MM.1S (cell line): ENCODE measurements around the gene NTS.

ENCODE experiments used
- DNase-seq: peaks from one replicate; pipeline ENCODE4 v3.0.0-alpha.2; 2015
- H2AFZ ChIP-seq: fragments of 300-600 bp; sonication (generic); 2 replicates; pipeline ENCODE4 v1.6.0; 2016; ENCODE audit warnings: antibody characterized with exemption, low read length
- H3F3A ChIP-seq: fragments of 300-600 bp; sonication (generic); 2 replicates; pipeline ENCODE4 v1.6.1; 2016; ENCODE audit warnings: mild to moderate bottlenecking, antibody characterized with exemption, low read length, moderate library complexity, mixed read lengths; ENCODE audit not compliant: insufficient read depth
- H3K27ac ChIP-seq: fragments of 300-600 bp; sonication (generic); 2 replicates; pipeline ENCODE4 v1.5.1; 2016; ENCODE audit warnings: mild to moderate bottlenecking, low read length
- H3K27me3 ChIP-seq: fragments of 300-600 bp; sonication (generic); replicated peaks from 2 replicates; pipeline ENCODE4 v1.6.0; 2016; ENCODE audit warnings: low read length; ENCODE audit not compliant: insufficient read depth
- H3K36me3 ChIP-seq: fragments of 300-600 bp; sonication (generic); replicated peaks from 2 replicates; pipeline ENCODE4 v1.6.1; 2016; ENCODE audit warnings: mild to moderate bottlenecking, low read length, mixed read lengths; ENCODE audit not compliant: insufficient read depth
- H3K4me1 ChIP-seq: fragments of 300-600 bp; sonication (generic); 2 replicates; pipeline ENCODE4 v1.6.1; 2016; ENCODE audit warnings: low read length, mixed read lengths
- H3K4me2 ChIP-seq: fragments of 300-600 bp; sonication (generic); 2 replicates; pipeline ENCODE4 v1.6.0; 2016; ENCODE audit warnings: low read depth, low read length
- H3K4me3 ChIP-seq: fragments of 300-600 bp; sonication (generic); 2 replicates; pipeline ENCODE4 v1.5.1; 2016; ENCODE audit warnings: low read length, mixed read lengths
- H3K79me2 ChIP-seq: fragments of 300-600 bp; sonication (generic); 2 replicates; pipeline ENCODE4 v1.6.1; 2016; ENCODE audit warnings: mixed run types, low read length, mixed read lengths
- H3K9ac ChIP-seq: fragments of 300-600 bp; sonication (generic); 2 replicates; pipeline ENCODE4 v1.6.1; 2016; ENCODE audit warnings: low read length, mixed read lengths
- H3K9me2 ChIP-seq: fragments of 300-600 bp; sonication (generic); replicated peaks from 2 replicates; pipeline ENCODE4 v1.6.1; 2016; ENCODE audit warnings: mild to moderate bottlenecking, low read length, mixed read lengths; ENCODE audit not compliant: insufficient read depth
- H3K9me3 ChIP-seq: fragments of 300-600 bp; sonication (generic); replicated peaks from 2 replicates; pipeline ENCODE4 v1.6.1; 2016; ENCODE audit warnings: mild to moderate bottlenecking, low read length, mixed read lengths; ENCODE audit not compliant: insufficient read depth
- H4K20me1 ChIP-seq: fragments of 300-600 bp; sonication (generic); 2 replicates; pipeline ENCODE4 v1.6.1; 2016; ENCODE audit warnings: mild to moderate bottlenecking, low read length, moderate library complexity, mixed read lengths; ENCODE audit not compliant: insufficient read depth
- CTCF ChIP-seq: fragments of 300-600 bp; sonication (generic); IDR thresholded peaks from 2 replicates; pipeline ENCODE4 v1.5.1; 2016; ENCODE audit warnings: antibody characterized with exemption, low read length, mixed read lengths
- EZH2 ChIP-seq: fragments of 300-600 bp; sonication (generic); optimal IDR thresholded peaks from 2 replicates; pipeline ENCODE3; 2017; ENCODE audit warnings: low read depth, mild to moderate bottlenecking, antibody characterized with exemption, low read length, mixed read lengths
- EZH2phosphoT487 ChIP-seq: fragments of 300-600 bp; sonication (generic); IDR thresholded peaks from 2 replicates; pipeline ENCODE4 v1.6.1; 2018; ENCODE audit warnings: antibody characterized with exemption, low read length

NTS gene

DNA sequence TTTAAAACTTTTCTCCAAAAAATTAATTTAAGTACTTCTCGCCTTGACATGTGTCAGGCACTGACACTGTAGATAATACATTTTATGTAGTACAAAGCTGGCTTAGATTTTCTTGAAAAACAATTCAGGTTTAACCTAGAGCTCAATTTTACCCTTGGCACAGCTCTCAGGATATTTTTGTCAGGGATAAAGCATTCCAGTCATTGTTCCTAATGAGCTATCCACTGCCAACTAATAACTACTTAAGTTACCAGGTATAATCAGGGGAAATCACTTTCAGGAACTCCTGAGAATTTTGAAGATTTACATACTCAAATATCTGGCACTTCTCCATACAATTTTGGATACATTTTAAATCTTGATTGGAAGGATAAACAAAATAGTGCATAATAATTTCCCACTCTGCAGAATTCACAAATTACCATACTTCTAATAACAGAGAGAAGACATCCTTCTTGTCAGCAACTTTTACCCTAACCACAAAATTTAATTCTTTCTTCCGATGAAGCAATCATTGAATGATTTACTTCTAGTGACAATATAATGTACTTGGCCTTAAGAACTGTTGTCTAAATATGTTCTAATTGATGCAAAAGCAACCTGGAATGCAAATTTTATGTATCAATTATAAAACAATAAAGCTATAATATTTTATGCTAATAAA is 42.6 kb upstream of the NTS start:
- Histone ChIP-seq H3F3A (no peaks in the 10 kb centered on the region), H4K20me1 (no peaks in the 10 kb centered on the region), H3K27ac (no peak overlapping the region), H3K36me3 (no peaks in the 10 kb centered on the region), H2AFZ (no peak overlapping the region), H3K9ac (no peak overlapping the region), H3K27me3 (no peaks in the 10 kb centered on the region), H3K4me3 (no peak overlapping the region), H3K79me2 (no peaks in the 10 kb centered on the region), H3K4me1 (no peaks in the 10 kb centered on the region), H3K9me2 (no peaks in the 10 kb centered on the region), H3K9me3 (no peaks in the 10 kb centered on the region), H3K4me2 (no peak overlapping the region)
- DNase-seq, result no peak
- TF ChIP-seq EZH2phosphoT487 (no peak), EZH2 (no peak)

- H4K20me1 ChIP-seq, result no peaks in the 10 kb centered on the region
- no peaks in the 10 kb centered on the region for H3K79me2 ChIP-seq
- no peak overlapping the region for H3K27ac ChIP-seq
- H3K9me3 ChIP-seq, result no peaks in the 10 kb centered on the region
- TF ChIP-seq EZH2, result no peak
- no peak for TF ChIP-seq CTCF
- TF ChIP-seq EZH2phosphoT487, result no peak
- DNase-seq, result no peak
- H3K9ac ChIP-seq, result no peak overlapping the region
- H3K9me2 ChIP-seq, result no peaks in the 10 kb centered on the region
- no peak overlapping the region for H2AFZ ChIP-seq
- no peaks in the 10 kb centered on the region for H3K36me3 ChIP-seq
- no peak overlapping the region for H3K4me2 ChIP-seq
- H3K4me3 ChIP-seq, result no peak overlapping the region
- H3K4me1 ChIP-seq, result no peaks in the 10 kb centered on the region
- no peaks in the 10 kb centered on the region for H3F3A ChIP-seq
- H3K27me3 ChIP-seq, result no peaks in the 10 kb centered on the region
Measured at GRCh38 chr12:85833579-85833978, 40.5 kb upstream of the NTS start.

DNA sequence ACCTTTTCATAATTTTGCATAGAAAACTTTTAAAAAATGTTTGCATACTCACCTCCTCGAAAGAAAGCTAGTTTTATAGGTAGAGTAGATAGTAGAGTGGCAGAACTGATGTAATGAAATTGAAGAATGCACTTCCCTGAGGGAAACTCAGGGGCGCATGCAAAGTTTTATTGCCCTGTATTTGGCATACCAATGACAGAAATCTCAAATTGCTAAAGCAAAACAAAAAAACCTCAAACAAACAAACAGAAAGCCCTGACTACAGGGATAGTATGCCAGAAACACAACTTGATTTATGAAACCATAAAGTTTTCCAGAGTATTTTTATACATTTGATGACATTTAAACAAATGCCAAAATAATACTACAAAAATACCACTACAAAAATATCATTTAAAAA is 39.7 kb upstream of the NTS start:
- H3K4me2 ChIP-seq, result no peak overlapping the region
- no peak for TF ChIP-seq EZH2
- no peak for TF ChIP-seq EZH2phosphoT487
- TF ChIP-seq CTCF, result no peak
- DNase-seq, result no peak

More for the DNA sequence above, 39.7 kb upstream of the NTS start:
- H4K20me1 ChIP-seq, result no peaks in the 10 kb centered on the region
- no peaks in the 10 kb centered on the region for H3K9me3 ChIP-seq
- no peaks in the 10 kb centered on the region for H3K27me3 ChIP-seq
- no peaks in the 10 kb centered on the region for H3K36me3 ChIP-seq
- H3K79me2 ChIP-seq, result no peaks in the 10 kb centered on the region
- H3K9ac ChIP-seq, result no peak overlapping the region
- H3F3A ChIP-seq, result no peaks in the 10 kb centered on the region
- H3K4me1 ChIP-seq, result no peaks in the 10 kb centered on the region
- no peak overlapping the region for H2AFZ ChIP-seq
- no peak overlapping the region for H3K4me3 ChIP-seq
- no peak overlapping the region for H3K27ac ChIP-seq
- no peaks in the 10 kb centered on the region for H3K9me2 ChIP-seq
